SH-SY5Y (cell line): Measurements from ENCODE around the gene MARCHF7.

Experiments used
- GATA2 ChIP-seq: IDR thresholded peaks from 2 replicates; pipeline ENCODE4 v1.6.1; 2011; ENCODE audit warnings: mild to moderate bottlenecking, low read depth, low read length
- GATA3 ChIP-seq: IDR thresholded peaks from 2 replicates; pipeline ENCODE4 v1.6.1; 2011; ENCODE audit warnings: low read depth, mild to moderate bottlenecking, low read length, moderate library complexity

MARCHF7 gene

GRCh38 chr2:159748089-159748488 is 35.8 kb downstream of the MARCHF7 start:
- no peak for TF ChIP-seq GATA2
- no peak for TF ChIP-seq GATA3

- TF ChIP-seq GATA2 (no peak), GATA3 (no peak)
Measured at GRCh38 chr2:159750873-159751272, 38.6 kb downstream of the MARCHF7 start.

- TF ChIP-seq GATA2 = no peak
- TF ChIP-seq GATA3 = no peak
Measured at GRCh38 chr2:159753797-159754196, 41.5 kb downstream of the MARCHF7 start.

GRCh38 chr2:159755014-159755413 is 42.7 kb downstream of the MARCHF7 start:
- no peak for TF ChIP-seq GATA3
- TF ChIP-seq GATA2 = no peak

GRCh38 chr2:159755788-159756187 is 43.5 kb downstream of the MARCHF7 start:
- TF ChIP-seq GATA2 (no peak), GATA3 (no peak)

- no peak for TF ChIP-seq GATA3
- no peak for TF ChIP-seq GATA2
Measured at GRCh38 chr2:159758239-159758638, 45.9 kb downstream of the MARCHF7 start.

GRCh38 chr2:159758686-159759085 is 46.4 kb downstream of the MARCHF7 start:
- no peak for TF ChIP-seq GATA3
- no peak for TF ChIP-seq GATA2

GRCh38 chr2:159759577-159759976 is 47.3 kb downstream of the MARCHF7 start:
- TF ChIP-seq GATA3 = no peak
- TF ChIP-seq GATA2 = no peak

- no peak for TF ChIP-seq GATA3
Measured at GRCh38 chr2:159760326-159760725, 48.0 kb downstream of the MARCHF7 start.

GRCh38 chr2:159762075-159762474 is 49.8 kb downstream of the MARCHF7 start:
- TF ChIP-seq GATA3 (no peak), GATA2 (no peak)
